H1 (cell line): ENCODE data around the gene GSDMA. TPM values are rescaled to one million over a fixed set of nuclear protein-coding genes. Genes with fewer than 3 reads are reported as not detected.
A peak's percentile ranks its signal among the peaks of the same experiment; 100 is the strongest.

ENCODE experiments used
- CTCF ChIA-PET: fragments of 300-600 bp; sonication (Branson Sonifier 250); formaldehyde crosslinking; loops from one replicate; lab custom pipeline; 2021; ENCODE audit not compliant: partially characterized antibody; lab: Charles Lee
- POLR2A ChIA-PET: fragments of 300-600 bp; sonication (Branson Sonifier 250); formaldehyde crosslinking; loops from one replicate; lab custom pipeline; 2021; ENCODE audit warnings: inconsistent platforms; ENCODE audit not compliant: partially characterized antibody; lab: Charles Lee
- DNase-seq, 2 experiments: peaks; one replicate each; pipeline versions ENCODE4 v3.0.0 to v3.0.0-alpha.2; 2010 to 2022; ENCODE audit warnings: low spot score in 2 of 2, low read depth in 1 of 2, mixed read lengths in 1 of 2
- FAIRE-seq: peaks from 2 replicates; lab custom pipeline; 2011; peaks lifted over from hg19 to GRCh38; lab: Jason Lieb, UNC
- H2AFZ ChIP-seq: 2 replicates; pipeline ENCODE4 v1.8.1; 2012; ENCODE audit warnings: low read length, inconsistent platforms
- H2AK5ac ChIP-seq: 2 replicates; pipeline ENCODE4 v1.6.1; 2013; ENCODE audit warnings: low read depth, low read length
- H2BK120ac ChIP-seq: replicated peaks from 2 replicates; pipeline ENCODE3; 2013; ENCODE audit warnings: low read depth, low read length, inconsistent platforms
- H2BK12ac ChIP-seq: 2 replicates; pipeline ENCODE4 v1.6.1; 2013; ENCODE audit warnings: low read depth, low read length
- H2BK15ac ChIP-seq: 2 replicates; pipeline ENCODE4 v1.6.1; 2013; ENCODE audit warnings: low read length
- H2BK20ac ChIP-seq: 2 replicates; pipeline ENCODE4 v1.6.1; 2013; ENCODE audit warnings: low read length
- H2BK5ac ChIP-seq: 2 replicates; pipeline ENCODE4 v1.6.1; 2013; ENCODE audit warnings: low read depth, low read length
- H3K14ac ChIP-seq: 2 replicates; pipeline ENCODE4 v1.6.1; 2013; ENCODE audit warnings: inconsistent platforms; ENCODE audit not compliant: insufficient read length
- H3K18ac ChIP-seq: 2 replicates; pipeline ENCODE4 v1.6.1; 2013; ENCODE audit warnings: low read length; ENCODE audit errors: extremely low read depth
- H3K23ac ChIP-seq: 2 replicates; pipeline ENCODE4 v1.6.1; 2013; ENCODE audit warnings: inconsistent platforms; ENCODE audit not compliant: insufficient read length
- H3K23me2 ChIP-seq: 2 replicates; pipeline ENCODE4 v1.6.1; 2013; ENCODE audit warnings: low read depth, low read length
- H3K27ac ChIP-seq: 2 replicates; pipeline ENCODE4 v1.6.1; 2011; ENCODE audit warnings: low read depth, low read length, inconsistent platforms
- H3K27me3 ChIP-seq, 4 experiments: replicated peaks in 1 of 4; 1 replicate in 1 of 4; 2 replicates in 3 of 4; pipeline versions ENCODE4 v1.6.1 to v1.8.1; 2011 to 2013; ENCODE audit warnings: low read length in 3 of 4, mild to moderate bottlenecking in 3 of 4, inconsistent platforms in 2 of 4, mixed read lengths in 2 of 4, moderate library complexity in 1 of 4; ENCODE audit not compliant: control insufficient read depth in 3 of 4, insufficient read depth in 3 of 4; ENCODE audit errors: extremely low read depth in 1 of 4
- H3K36me3 ChIP-seq, 4 experiments: 2 replicates each; pipeline versions ENCODE4 v1.6.1 to v1.8.1; 2011 to 2013; ENCODE audit warnings: mild to moderate bottlenecking in 4 of 4, low read length in 3 of 4, moderate library complexity in 2 of 4, control low read depth in 1 of 4, inconsistent platforms in 1 of 4; ENCODE audit not compliant: insufficient read depth in 4 of 4, control insufficient read depth in 2 of 4
- H3K4ac ChIP-seq: replicated peaks from 2 replicates; pipeline ENCODE3; 2013; ENCODE audit warnings: low read length, low read depth, mixed read lengths, inconsistent platforms; ENCODE audit not compliant: insufficient read length
- H3K4me1 ChIP-seq, 4 experiments: replicated peaks in 1 of 4; 1 replicate in 1 of 4; 2 replicates in 3 of 4; pipeline versions ENCODE4 v1.6.1 to v1.8.1; 2011 to 2013; ENCODE audit warnings: low read length in 3 of 4, inconsistent platforms in 2 of 4, mixed read lengths in 1 of 4; ENCODE audit not compliant: insufficient read depth in 4 of 4, control insufficient read depth in 3 of 4
- H3K4me2 ChIP-seq, 2 experiments: 2 replicates each; pipeline versions ENCODE4 v1.6.1 to v1.8.1; 2011 to 2013; ENCODE audit warnings: low read depth in 2 of 2, low read length in 2 of 2, control low read depth in 1 of 2, inconsistent platforms in 1 of 2, mild to moderate bottlenecking in 1 of 2; ENCODE audit not compliant: insufficient read depth in 1 of 2
- H3K4me3 ChIP-seq, 4 experiments: fragments of 200-600, 300-600 bp in 1 of 4; sonication (generic), shearing (Covaris generic), sonication (Bioruptor Twin) in 1 of 4; 2 replicates each; pipeline versions ENCODE4 v1.5.1 to v1.8.1; 2011 to 2016; ENCODE audit warnings: low read length in 4 of 4, low read depth in 3 of 4, control low read depth in 2 of 4, inconsistent platforms in 2 of 4, mild to moderate bottlenecking in 2 of 4, mixed read lengths in 1 of 4, moderate library complexity in 1 of 4; ENCODE audit not compliant: insufficient read depth in 2 of 4; ENCODE audit errors: extremely low read depth in 1 of 4
- H3K56ac ChIP-seq: replicated peaks from 2 replicates; pipeline ENCODE3; 2013; ENCODE audit warnings: low read depth, mild to moderate bottlenecking, mixed read lengths, low read length, inconsistent platforms; ENCODE audit not compliant: insufficient read length
- H3K79me1 ChIP-seq: 2 replicates; pipeline ENCODE4 v1.6.1; 2013; ENCODE audit warnings: low read depth, low read length, control low read depth
- H3K79me2 ChIP-seq, 2 experiments: 2 replicates each; pipeline versions ENCODE4 v1.6.1 to v1.8.1; 2012 to 2013; ENCODE audit warnings: low read length in 2 of 2, mild to moderate bottlenecking in 2 of 2, inconsistent platforms in 1 of 2; ENCODE audit not compliant: insufficient read depth in 2 of 2, control insufficient read depth in 1 of 2
- H3K9ac ChIP-seq, 4 experiments: replicated peaks in 1 of 4; 1 replicate in 1 of 4; 2 replicates in 3 of 4; pipeline versions ENCODE4 v1.6.1 to v1.8.1; 2011 to 2013; ENCODE audit warnings: low read depth in 3 of 4, low read length in 3 of 4, control low read depth in 2 of 4, mild to moderate bottlenecking in 2 of 4, moderate library complexity in 2 of 4, inconsistent platforms in 1 of 4; ENCODE audit errors: extremely low read depth in 1 of 4
- H3K9me3 ChIP-seq, 2 experiments: 2 replicates each; pipeline versions ENCODE4 v1.6.1 to v1.8.1; 2012 to 2013; ENCODE audit warnings: mild to moderate bottlenecking in 2 of 2, moderate library complexity in 2 of 2, control low read depth in 1 of 2, inconsistent platforms in 1 of 2, low read depth in 1 of 2, low read length in 1 of 2, mixed read lengths in 1 of 2; ENCODE audit not compliant: insufficient read depth in 2 of 2
- H4K20me1 ChIP-seq, 2 experiments: replicated peaks in 1 of 2; 2 replicates each; pipeline versions ENCODE3 to v1.8.1; 2011 to 2013; ENCODE audit warnings: inconsistent platforms in 2 of 2, low read length in 2 of 2, mild to moderate bottlenecking in 1 of 2; ENCODE audit not compliant: insufficient read depth in 2 of 2, control insufficient read depth in 1 of 2
- H4K5ac ChIP-seq: 2 replicates; pipeline ENCODE4 v1.6.1; 2013; ENCODE audit warnings: low read length, low read depth, mixed read lengths, inconsistent platforms; ENCODE audit not compliant: insufficient read length
- H4K8ac ChIP-seq: 2 replicates; pipeline ENCODE4 v1.8.0; 2013; ENCODE audit warnings: mild to moderate bottlenecking, moderate library complexity, low read length, inconsistent platforms; ENCODE audit not compliant: insufficient read depth; ENCODE audit errors: extremely low read depth
- H4K91ac ChIP-seq: replicated peaks from 2 replicates; pipeline ENCODE3; 2013; ENCODE audit warnings: low read length, mixed read lengths, inconsistent platforms; ENCODE audit not compliant: insufficient read length
- FOSL1 ChIP-seq: IDR thresholded peaks from 2 replicates; pipeline ENCODE4 v1.6.1; 2011; ENCODE audit warnings: mild to moderate bottlenecking, low read depth, low read length, moderate library complexity; ENCODE audit not compliant: insufficient read depth
- KDM5A ChIP-seq: fragments of 200-600 bp; IDR thresholded peaks from 2 replicates; pipeline ENCODE4 v1.7.1; 2012; ENCODE audit warnings: mild to moderate bottlenecking, low read length, inconsistent platforms, mixed read lengths
- WGBS, 2 experiments: shearing (Covaris generic) in 1 of 2; methylation state at CpG; one replicate each; pipeline versions ENCODE4 v1.1.6 to v1.1.7; 2013 to 2015; ENCODE audit warnings: low lambda C conversion rate in 2 of 2, mixed read lengths in 2 of 2, inconsistent platforms in 1 of 2, low coverage in 1 of 2, missing lambda C conversion rate in 1 of 2; ENCODE audit not compliant: insufficient replicate concordance in 2 of 2, insufficient coverage in 1 of 2, insufficient read length in 1 of 2; ENCODE audit errors: extremely low coverage in 1 of 2, missing lambda C conversion rate in 1 of 2; 5-methylcytosine and 5-hydroxymethylcytosine counted together
- polyA plus RNA-seq, 7 experiments: library from polyadenylated mRNA; depleted of rRNA in 3 of 7; stranded (reverse) in 5 of 7; unstranded in 2 of 7; fragments of >200 nt in 5 of 7; fragments of 200-250 nt in 2 of 7; gene quantifications; 1 replicate in 5 of 7; 2 replicates in 1 of 7; 4 replicates in 1 of 7; pipeline versions ENCODE4 v1.2.1 to v1.2.3, GENCODE V29; 2011 to 2013; ENCODE audit warnings: missing spikeins in 2 of 7, mixed read lengths in 2 of 7
- total RNA-seq: library from RNA; stranded (reverse); fragmentation: NEBNext Ultra II Directional; extraction: Animal tissue kit (Norgen Biotek cat#: 25700); gene quantifications from 2 replicates; pipeline ENCODE4 v1.2.1, GENCODE V29; 2021
- TF ChIP-seq, protein P1 (sequence below): IDR thresholded peaks from 2 replicates; pipeline ENCODE4 v1.6.1; 2012; ENCODE audit warnings: inconsistent platforms

Gene GSDMA
- total and polyA plus RNA-seq, 2 of the 8 experiments (the other 6 are each of a cell fraction or from before 2014, with no cell fraction given), result 0.03 TPM; not detected in 1

DNA sequence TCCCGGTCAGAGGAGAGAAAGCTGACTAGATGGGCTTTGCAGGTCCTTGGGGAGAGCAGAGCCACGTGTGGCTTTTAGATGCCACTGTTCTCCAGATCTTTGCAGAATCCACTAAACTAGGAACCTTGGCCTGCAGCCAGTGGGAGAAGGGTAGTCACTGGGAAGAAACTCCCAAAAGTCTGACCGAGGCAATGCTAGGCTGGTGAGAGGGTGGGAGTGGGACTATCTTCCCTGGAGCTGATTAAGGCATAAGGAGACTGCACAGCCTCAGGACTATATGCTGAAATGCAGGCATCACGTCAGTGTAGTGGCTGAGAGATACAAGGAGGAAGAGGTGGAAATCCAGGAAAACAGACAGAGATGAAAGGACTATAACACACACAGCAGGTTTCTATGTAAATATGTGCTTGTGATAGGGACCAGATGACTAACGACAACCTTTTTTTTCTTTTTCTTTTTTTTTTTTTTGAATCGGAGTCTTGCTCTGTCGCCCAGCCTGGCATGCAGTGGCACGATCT, 2.2 kb upstream of the GSDMA start:
- Histone ChIP-seq H2BK15ac (0 out of 2 replicates have a peak overlapping the region, but pooled peaks have one; percentile 72), H3K36me3 (no peaks in the 10 kb centered on the region), H3K9ac (no peak overlapping the region; a peak in 1 of 7 replicates), H2BK5ac (no peak overlapping the region), H2BK12ac (peak overlapping the region; percentile 9; the same call in 1 of the 2 replicates), H3K4me3 (no peak overlapping the region), H3K4ac (no peak overlapping the region), H3K18ac (no peak overlapping the region), H2AK5ac (0 out of 2 replicates have a peak overlapping the region, but pooled peaks have one; percentile 82), H3K4me1 (peaks cover 0 to 3% (median 1%) of the 10 kb centered on the region in 4 experiments; a peak in 2 of 7 replicates), H2BK20ac (no peak overlapping the region), H3K14ac (no peak overlapping the region), H3K27ac (no peak overlapping the region), H4K91ac (no peak overlapping the region), H3K79me2 (no peaks in the 10 kb centered on the region), H3K4me2 (no peak overlapping the region), H3K9me3 (no peaks in the 10 kb centered on the region), H3K56ac (no peak overlapping the region), H4K8ac (no peak overlapping the region), H4K20me1 (no peaks in the 10 kb centered on the region), H4K5ac (no peak overlapping the region), H3K23ac (no peak overlapping the region), H2BK120ac (no peak overlapping the region), H3K27me3 (no peaks in the 10 kb centered on the region), H2AFZ (no peak overlapping the region), H3K23me2 (peaks cover 2% of the 10 kb centered on the region; the same call in 1 of the 2 replicates), H3K79me1 (no peaks in the 10 kb centered on the region)
- DNase-seq, result no peak
- no peak for FAIRE-seq
- ChIA-PET CTCF (interaction anchor here (0.7 to 9.2 kb wide), 3 partner anchors 10 to 96 kb away, joined by 3 to 96 read pairs (median 31); partner anchors contain the start of gene PSMD3), POLR2A (interaction anchor here (1.4 kb wide), 1 partner anchor 58 kb away, joined by 3 read pairs; no protein-coding TSS in a partner anchor)
- 86% methylated on average over 5 of the region's 8 CpGs; no CpG with 5 or more reads in 1 of the 2 experiments for WGBS, 2 experiments
- TF ChIP-seq FOSL1 (no peak), KDM5A (no peak)
- TF ChIP-seq, protein P1, sequence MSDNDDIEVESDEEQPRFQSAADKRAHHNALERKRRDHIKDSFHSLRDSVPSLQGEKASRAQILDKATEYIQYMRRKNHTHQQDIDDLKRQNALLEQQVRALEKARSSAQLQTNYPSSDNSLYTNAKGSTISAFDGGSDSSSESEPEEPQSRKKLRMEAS, result no peak
